Glutamatergic neuron (in vitro differentiated cells): Measurements from ENCODE around the gene NUB1. TPM values are rescaled to one million over a fixed set of nuclear protein-coding genes. Genes with fewer than 3 reads are reported as not detected.
A peak's percentile ranks its signal among the peaks of the same experiment; 100 is the strongest.

Experiments
- DNase-seq: peaks from one replicate; pipeline ENCODE4 v3.0.0; 2022
- H3K27ac Mint-ChIP-seq: one replicate; pipeline ENCODE4 v1.8.0; 2020; ENCODE audit warnings: mild to moderate bottlenecking, mixed read lengths, inconsistent platforms; ENCODE audit not compliant: unreplicated experiment
- H3K27me3 Mint-ChIP-seq: one replicate; pipeline ENCODE4 v1.8.0; 2020; ENCODE audit warnings: mild to moderate bottlenecking, moderate library complexity, mixed read lengths, inconsistent platforms; ENCODE audit not compliant: unreplicated experiment
- H3K36me3 Mint-ChIP-seq: one replicate; pipeline ENCODE4 v1.8.0; 2020; ENCODE audit warnings: mild to moderate bottlenecking, mixed read lengths, inconsistent platforms; ENCODE audit not compliant: unreplicated experiment
- H3K4me1 Mint-ChIP-seq: one replicate; pipeline ENCODE4 v1.8.0; 2020; ENCODE audit warnings: mild to moderate bottlenecking, low read depth, mixed read lengths, inconsistent platforms; ENCODE audit not compliant: unreplicated experiment
- H3K4me3 Mint-ChIP-seq: one replicate; pipeline ENCODE4 v1.8.0; 2020; ENCODE audit warnings: mild to moderate bottlenecking, mixed read lengths, inconsistent platforms; ENCODE audit not compliant: unreplicated experiment
- H3K9me3 Mint-ChIP-seq: one replicate; pipeline ENCODE4 v1.8.0; 2020; ENCODE audit warnings: mild to moderate bottlenecking, moderate library complexity, mixed read lengths, inconsistent platforms; ENCODE audit not compliant: unreplicated experiment
- total RNA-seq: library from RNA; stranded (reverse); fragmentation: NEBNext Ultra II Directional; extraction: Animal tissue kit (Norgen Biotek cat#: 25700); gene quantifications from one replicate; pipeline ENCODE4 v1.2.1, GENCODE V29; 2021; ENCODE audit not compliant: unreplicated experiment
- TF ChIP-seq, protein P1 (sequence below): fragments of 200-600 bp; sonication (generic); IDR thresholded peaks from one replicate; pipeline ENCODE4 v1.5.0; 2021; ENCODE audit not compliant: partially characterized antibody, unreplicated experiment

Gene NUB1
- total RNA-seq, 1 donor from 2014 or later = 41.6 TPM

- Mint-ChIP-seq H3K27me3 (peaks cover 11% of the 10 kb centered on the region), H3K4me1 (peaks cover 6% of the 10 kb centered on the region), H3K4me3 (no peak overlapping the region), H3K27ac (no peak overlapping the region), H3K9me3 (peaks cover 11% of the 10 kb centered on the region), H3K36me3 (peaks cover 5% of the 10 kb centered on the region)
- TF ChIP-seq, protein P1, sequence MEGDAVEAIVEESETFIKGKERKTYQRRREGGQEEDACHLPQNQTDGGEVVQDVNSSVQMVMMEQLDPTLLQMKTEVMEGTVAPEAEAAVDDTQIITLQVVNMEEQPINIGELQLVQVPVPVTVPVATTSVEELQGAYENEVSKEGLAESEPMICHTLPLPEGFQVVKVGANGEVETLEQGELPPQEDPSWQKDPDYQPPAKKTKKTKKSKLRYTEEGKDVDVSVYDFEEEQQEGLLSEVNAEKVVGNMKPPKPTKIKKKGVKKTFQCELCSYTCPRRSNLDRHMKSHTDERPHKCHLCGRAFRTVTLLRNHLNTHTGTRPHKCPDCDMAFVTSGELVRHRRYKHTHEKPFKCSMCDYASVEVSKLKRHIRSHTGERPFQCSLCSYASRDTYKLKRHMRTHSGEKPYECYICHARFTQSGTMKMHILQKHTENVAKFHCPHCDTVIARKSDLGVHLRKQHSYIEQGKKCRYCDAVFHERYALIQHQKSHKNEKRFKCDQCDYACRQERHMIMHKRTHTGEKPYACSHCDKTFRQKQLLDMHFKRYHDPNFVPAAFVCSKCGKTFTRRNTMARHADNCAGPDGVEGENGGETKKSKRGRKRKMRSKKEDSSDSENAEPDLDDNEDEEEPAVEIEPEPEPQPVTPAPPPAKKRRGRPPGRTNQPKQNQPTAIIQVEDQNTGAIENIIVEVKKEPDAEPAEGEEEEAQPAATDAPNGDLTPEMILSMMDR = no peak
- no peak for DNase-seq
Measured at GRCh38 chr7:151381098-151381347, 39.4 kb downstream of the NUB1 start.

DNA sequence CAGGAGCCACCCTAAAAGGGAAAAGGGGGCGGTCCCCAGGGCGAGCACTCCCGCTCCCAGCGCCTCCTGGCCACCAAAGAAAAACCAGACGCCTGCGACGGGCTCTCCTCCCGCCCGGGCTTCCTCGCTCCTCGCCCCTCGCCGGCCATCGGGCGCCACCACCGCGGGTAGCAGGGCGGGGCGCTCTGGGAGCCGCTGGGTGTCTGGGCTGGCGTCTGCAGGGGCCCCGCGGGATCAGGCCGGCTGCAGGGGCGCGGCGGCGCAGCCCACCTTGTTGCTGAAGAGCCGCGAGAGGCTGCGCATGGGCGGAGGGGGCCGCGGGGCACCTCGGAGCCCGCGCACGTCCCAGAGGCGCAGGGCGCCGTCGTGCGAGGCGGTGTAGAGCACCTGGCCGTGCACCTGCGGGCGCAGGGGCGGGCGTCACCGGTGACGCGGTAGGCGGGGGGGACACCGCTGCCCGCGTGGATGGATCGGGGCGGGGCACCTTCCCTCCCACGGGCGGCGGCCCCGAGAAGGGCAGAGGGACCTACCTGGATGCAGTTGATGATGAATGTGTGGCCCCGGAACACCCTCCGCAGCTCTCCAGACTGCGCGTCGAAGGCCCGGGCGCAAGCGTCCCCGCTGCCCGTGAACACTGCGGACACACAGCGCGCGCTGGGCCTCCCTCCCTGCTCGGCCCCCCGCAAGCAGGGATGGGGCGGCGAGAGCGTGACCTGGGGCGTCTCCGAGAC lies 39.9 kb downstream of the NUB1 start:
- TF ChIP-seq, protein P1 = no peak
- H3K9me3 Mint-ChIP-seq = peaks cover 11% of the 10 kb centered on the region

GRCh38 chr7:151382079-151382885 lies 40.7 kb downstream of the NUB1 start:
- Mint-ChIP-seq H3K9me3 (peaks cover 13% of the 10 kb centered on the region), H3K27me3 (peaks cover 14% of the 10 kb centered on the region), H3K27ac (no peak overlapping the region), H3K4me1 (peaks cover 9% of the 10 kb centered on the region), H3K4me3 (peak overlapping the region; percentile 77), H3K36me3 (peaks cover 5% of the 10 kb centered on the region)
- TF ChIP-seq, protein P1 = no peak
- DNase-seq = no peak

More for the DNA sequence above, 39.9 kb downstream of the NUB1 start:
- Mint-ChIP-seq H3K27me3 (peaks cover 11% of the 10 kb centered on the region), H3K4me1 (peaks cover 6% of the 10 kb centered on the region), H3K36me3 (peaks cover 5% of the 10 kb centered on the region), H3K4me3 (no peak overlapping the region), H3K27ac (no peak overlapping the region)
- DNase-seq = no peak

DNA sequence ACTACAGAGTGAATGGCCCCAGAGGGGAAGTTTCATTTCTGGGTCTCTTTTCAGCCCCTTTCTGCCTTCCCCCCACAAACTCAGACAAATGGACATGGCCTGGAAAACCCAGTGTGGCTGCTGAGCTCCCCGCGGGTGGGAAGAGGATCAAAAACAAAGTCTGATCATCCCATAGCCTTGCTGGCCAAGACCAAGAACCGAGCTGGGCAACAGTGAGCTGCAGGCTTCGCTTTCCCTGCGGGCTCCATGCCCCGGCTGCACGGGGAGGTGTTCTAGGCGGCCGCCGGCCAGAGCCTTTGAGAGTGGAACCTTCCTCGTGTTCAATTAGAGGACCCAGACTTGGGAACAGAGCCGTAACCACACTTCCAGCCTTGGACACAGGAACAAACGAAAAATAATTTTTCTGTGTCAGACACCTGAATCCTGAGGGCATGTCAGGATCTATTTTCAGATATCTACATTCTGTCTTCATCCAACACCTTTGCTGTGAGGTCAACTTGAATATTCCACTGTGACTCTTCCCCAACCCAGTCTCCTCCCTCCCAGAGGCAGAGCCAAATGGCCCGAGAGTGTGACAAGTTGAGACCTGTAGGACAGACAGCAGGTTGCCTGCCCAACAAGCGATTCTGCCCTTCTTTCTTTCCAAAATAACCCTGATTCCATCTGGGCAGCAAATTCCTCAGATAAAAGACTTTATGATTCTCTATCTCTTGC lies 42.2 kb downstream of the NUB1 start:
- TF ChIP-seq, protein P1 = no peak
- Mint-ChIP-seq H3K9me3 (peaks cover 14% of the 10 kb centered on the region), H3K27ac (no peak overlapping the region), H3K27me3 (peaks cover 21% of the 10 kb centered on the region), H3K4me1 (peaks cover 12% of the 10 kb centered on the region), H3K36me3 (peaks cover 5% of the 10 kb centered on the region), H3K4me3 (no peak overlapping the region)
- DNase-seq = no peak
